GM21619 (cell line): ENCODE data around the gene KHK.

Source experiments
- ATAC-seq: cut with Tn5 transposase; IDR thresholded peaks from one replicate; pipeline ENCODE4 v1.9.1; 2021; ENCODE audit not compliant: unreplicated experiment

Gene KHK

DNA sequence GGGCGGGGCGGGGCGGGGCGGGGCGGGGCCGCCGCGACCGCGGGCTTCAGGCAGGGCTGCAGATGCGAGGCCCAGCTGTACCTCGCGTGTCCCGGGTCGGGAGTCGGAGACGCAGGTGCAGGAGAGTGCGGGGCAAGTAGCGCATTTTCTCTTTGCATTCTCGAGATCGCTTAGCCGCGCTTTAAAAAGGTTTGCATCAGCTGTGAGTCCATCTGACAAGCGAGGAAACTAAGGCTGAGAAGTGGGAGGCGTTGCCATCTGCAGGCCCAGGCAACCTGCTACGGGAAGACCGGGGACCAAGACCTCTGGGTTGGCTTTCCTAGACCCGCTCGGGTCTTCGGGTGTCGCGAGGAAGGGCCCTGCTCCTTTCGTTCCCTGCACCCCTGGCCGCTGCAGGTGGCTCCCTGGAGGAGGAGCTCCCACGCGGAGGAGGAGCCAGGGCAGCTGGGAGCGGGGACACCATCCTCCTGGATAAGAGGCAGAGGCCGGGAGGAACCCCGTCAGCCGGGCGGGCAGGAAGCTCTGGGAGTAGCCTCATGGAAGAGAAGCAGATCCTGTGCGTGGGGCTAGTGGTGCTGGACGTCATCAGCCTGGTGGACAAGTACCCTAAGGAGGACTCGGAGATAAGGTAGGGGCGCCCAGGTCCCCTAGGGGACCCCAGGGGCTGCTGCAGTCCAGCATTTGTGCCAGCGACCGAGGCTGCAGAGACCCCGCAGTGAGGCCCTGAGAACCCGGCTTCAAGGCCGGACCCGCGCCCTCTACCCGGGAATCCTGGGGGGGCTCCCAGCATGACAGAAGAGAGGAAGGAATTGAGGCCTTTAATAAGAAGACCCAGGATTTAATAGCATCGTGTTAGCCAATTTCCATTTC lies at the start of gene KHK:
KHK (plus strand) TSS at position 49 of the 870 bp plus-strand sequence; CDS start at position 537, 488 bp downstream.
- peak; percentile 2 for ATAC-seq

DNA sequence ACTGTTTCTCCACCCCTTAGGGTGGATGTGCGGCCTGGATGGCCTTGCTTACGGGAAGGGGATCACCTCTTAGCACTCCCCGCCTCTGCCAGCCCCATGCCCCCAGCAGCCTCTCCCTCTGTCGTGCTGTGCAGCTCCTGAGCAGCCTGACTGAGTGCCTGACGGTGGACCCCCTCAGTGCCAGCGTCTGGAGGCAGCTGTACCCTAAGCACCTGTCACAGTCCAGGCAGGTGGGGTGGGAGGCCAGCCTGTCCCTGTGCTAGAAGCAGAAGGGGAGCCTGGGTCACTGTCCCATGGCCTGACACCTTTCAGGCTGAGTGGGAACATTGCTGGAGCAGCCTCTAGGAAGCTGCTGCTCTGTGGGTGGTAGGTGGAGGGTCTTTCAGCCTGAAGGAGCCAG lies 48.6 kb upstream of the KHK start:
- no peak for ATAC-seq

DNA sequence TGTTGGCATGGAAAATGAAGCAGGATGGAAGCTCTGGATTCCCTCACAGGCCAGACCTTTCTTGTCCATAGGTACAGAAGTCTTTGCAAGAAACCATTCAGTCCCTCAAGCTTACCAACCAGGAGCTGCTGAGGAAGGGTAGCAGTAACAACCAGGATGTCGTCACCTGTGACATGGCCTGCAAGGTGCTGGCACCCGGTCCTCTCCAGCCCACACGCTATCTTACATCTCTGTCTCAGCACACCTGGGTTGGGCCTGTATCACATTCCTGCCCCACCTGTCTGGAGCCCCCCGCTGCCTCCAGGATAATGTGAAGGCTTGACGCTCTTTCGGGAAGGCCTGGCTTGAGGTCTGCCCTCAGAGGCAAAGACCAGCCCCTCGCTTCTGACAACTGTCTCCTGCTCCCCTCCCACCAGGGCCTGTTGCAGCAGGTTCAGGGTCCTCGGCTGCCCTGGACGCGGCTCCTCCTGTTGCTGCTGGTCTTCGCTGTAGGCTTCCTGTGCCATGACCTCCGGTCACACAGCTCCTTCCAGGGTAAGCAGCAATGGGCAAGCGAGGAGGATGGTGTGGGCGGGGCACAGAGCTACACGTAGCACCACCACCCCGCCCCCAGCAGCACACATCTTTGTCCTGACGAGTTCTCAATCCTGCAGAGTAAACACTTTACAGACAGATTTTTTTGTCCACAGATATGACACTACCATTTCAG lies 47.8 kb upstream of the KHK start:
- no peak for ATAC-seq

DNA sequence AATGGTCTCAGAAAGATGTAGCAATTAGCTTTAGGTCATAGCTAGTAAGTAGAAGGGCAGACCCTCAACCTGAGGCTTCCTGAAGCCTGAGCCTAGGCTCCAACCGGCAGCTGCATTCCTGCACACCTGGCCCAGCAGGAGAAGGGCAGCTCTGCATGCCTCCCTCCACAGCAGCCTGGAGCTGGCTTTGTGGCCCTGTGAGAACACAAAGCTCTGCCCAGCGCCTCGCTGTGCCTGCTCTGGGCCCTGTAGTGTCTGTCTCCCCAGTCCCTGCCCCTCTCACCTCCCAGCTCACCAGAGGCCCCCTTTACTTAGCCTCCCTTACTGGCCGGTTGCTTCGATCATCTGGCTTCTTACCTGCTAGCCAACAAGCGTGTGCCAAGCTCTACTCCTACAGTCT lies 47.1 kb upstream of the KHK start:
- ATAC-seq, result no peak

DNA sequence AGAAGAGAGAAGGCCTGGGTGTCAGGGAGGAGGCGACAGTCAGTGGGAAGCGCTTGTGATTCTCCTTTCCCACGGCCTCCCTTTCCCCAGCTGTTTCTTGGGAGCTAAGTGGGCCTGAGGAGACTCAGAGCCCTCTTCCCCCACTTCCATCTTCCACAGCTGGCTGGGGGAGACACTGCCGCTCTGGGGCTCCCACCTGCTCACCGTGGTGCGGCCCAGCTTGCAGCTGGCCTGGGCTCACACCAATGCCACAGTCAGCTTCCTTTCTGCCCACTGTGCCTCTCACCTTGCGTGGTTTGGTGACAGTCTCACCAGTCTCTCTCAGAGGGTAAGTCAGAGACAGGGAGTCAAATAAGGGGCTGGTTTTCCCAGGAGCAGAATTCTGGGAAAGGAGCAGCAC lies 46.7 kb upstream of the KHK start:
- no peak for ATAC-seq

DNA sequence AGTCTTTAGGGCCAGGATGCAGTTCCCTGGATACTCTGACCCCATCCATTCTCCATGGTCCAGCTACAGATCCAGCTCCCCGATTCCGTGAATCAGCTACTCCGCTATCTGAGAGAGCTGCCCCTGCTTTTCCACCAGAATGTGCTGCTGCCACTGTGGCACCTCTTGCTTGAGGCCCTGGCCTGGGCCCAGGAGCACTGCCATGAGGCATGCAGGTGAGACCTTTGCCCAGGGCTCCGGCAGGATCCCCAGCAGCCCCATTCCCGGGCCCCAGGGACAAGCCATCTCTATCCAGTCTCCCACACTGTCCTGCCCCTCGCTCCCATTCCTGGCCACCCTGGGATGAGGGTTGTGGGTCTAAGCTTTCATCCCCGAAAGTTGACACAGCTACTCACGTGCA lies 46.3 kb upstream of the KHK start:
- no peak for ATAC-seq

DNA sequence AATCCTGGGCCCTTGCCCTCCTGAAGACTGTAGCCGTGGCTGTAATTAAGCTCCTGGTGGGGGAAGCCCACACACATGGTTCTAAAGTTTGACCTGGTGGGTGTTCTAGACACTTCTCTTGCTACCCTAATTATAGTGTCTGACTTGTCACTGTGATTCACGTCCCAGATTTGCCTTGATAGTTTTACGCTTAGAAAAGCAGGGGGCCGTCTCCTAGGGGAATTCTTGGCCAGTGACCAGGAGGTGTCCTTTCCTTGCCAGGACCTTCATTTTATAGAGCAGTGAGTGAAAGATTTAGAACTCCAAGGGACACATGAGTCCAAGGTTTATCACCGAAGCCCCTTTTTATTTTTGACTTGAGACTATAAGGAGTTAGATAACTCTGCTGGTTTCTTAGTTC lies 44.8 kb upstream of the KHK start:
- ATAC-seq, result peak; percentile 31

DNA sequence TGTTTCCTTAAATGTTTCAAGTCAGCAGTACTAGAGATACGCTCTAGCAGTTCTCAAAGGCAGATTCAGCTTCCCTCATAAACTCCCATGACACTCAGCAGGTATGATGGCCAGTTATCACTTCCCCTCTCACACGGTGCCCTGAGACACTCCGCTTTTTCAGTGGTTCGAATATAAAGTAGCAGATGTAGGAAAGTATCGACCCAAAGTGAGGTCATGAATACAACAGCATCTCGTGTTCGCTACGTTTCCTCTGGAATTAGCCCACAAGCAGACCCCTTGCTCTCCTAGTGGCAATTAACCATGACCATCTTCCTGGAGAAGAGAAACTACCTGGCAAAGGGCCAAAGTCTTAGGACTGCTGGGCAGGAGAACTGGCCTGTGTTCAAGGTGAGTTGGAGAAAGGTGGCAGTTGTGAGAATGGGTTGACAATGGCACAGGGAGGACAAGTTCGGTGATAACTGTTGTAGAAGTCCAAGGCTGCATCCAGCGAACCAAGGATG lies 44.4 kb upstream of the KHK start:
- peak; percentile 70 for ATAC-seq

DNA sequence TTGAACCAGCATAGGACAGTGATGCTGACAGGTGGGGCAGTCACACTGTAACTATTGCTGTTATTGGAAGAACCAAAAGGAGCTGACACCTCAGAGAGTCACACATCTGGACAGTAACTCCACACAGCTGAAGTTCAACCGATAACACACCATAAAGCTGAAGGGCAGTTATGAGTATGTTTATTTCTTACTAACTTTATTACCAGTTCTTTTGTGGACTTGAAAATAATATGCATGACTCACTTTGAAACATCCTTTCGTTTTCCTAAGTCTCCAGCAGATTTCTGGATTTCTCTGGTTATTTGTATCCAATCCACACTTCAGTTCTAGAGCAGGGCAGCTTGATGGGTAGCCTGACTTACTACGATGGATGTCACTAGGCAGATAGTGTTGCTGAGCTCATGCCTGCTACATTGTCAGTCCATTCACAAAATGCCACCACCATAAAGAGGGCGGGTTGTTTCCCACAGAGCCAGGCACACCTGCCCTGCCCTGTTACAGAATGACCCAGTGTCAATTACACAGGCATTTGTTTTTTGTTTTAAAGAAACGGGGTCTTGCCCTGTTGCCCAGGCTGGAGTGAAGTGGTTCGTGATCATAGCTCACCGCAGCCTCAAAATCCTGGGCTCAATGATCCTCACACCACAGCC lies 43.5 kb upstream of the KHK start:
- ATAC-seq, result no peak

DNA sequence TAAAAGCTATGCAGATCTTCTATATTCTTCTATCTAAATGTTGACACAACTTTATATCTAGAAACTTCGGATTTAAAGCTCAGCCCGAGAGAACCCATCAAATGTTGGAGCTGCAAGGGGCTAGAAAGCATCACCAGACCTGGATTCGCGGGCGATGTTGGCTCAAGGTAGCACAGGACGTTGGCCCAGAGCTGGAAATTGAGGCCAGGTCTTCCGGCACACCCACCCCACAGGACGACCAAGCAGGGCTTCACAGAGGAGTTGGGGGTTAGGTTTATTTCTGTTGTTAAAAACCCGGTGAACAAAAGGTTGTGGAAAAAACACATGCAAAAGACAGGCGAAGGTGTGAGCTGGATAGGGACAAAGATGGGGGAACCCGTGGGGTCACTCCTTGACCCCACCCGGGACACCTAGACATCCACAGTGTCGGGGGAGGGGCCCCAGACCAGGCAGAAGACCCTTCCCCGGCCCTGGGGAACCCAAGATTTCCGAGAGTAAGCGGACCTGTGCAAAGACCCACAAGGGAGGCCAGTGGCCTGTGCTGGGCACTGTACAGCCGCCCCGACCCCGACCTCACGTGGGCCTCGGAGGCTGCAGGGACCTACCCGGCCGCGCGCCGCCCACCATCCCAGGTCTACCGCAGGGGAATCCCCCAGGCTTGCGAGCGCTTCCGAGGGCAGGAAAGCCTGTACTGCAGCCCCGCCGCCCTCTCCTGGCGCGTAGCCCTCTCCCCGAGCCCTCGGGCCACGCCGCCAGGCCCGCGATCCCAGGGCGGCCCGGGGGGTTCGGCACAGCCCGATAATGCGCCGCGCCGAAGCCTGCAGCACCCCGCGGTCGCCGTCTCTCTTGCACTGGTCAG lies 36.9 kb upstream of the KHK start:
- ATAC-seq, result peak; percentile 19

DNA sequence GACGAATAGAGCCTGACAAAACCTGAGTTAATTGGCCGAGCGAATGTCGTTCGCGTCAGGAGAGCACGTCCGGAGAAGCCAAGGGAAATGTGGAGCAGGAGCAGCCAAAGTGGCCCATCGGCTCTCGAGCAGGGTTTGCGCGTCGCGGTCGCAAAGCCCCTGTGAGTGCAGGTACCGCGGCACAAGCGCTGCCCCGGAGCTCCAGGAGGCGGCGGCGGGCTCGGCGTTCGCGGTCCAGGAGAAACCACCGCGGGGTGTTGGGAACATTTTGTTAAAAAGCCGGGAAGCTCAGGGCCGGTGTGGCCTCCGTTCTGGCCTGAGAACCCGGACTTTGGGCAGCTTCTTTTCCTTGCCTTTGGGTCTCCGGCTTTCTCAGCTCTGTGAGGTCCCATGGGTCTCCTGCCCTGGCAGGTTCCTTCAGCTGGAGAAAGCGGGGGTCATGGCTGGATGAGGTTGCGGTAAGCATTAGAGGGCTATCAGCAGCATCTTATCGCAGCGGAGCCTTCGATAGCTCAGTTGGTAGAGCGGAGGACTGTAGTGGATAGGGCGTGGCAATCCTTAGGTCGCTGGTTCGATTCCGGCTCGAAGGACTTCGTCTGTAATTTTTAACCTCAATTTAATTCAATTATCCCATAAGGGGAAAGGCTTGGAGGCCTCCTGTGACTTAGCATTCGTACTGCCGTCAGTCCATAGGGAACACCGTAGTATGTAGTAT lies 36.1 kb upstream of the KHK start:
- peak; percentile 45 for ATAC-seq

DNA sequence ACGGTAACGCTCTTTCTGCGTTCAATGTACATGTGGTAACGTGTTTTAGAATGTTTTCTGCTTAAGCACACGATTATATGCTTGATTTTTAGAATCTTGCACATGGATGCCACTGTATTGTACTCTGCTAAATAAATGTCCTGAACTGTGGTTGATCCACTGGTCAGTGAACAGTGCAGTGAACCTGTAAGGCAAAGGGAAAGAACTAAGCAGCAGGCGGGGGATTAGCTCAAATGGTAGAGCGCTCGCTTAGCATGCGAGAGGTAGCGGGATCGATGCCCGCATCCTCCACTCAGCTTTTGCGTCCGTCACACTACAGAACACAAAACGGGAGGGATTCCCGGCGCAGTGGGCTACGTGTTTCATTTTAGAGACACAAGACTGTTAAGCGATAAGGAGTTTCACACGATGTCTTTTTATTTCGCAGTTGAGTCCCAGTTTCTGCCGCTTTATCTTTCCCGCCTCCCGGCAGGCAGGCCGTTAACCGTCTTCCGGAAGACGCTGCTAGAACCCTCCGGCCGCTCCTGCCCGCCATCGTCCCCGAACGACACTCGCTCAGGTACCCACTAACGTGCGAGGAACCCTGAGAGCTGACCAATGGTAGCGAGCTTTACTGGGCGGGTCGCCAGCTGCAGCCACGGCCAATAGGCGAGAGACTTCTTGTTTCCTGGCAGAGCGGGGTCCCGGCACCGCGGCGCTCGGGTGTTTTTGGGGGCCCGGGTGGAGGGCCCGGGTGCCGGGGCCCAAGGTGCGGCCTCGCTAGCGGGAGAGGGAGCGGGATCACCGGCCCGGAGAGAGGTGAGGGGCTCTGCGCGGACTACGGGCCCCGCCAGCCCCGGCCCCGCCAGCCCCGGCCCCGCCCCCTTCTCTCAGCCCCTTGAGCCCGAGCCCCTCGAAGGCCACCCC lies 35.3 kb upstream of the KHK start, which contains the start of gene AGBL5:
AGBL5 (plus strand) TSS at position 673 of the 906 bp plus-strand sequence. CDS start 1,291 bp downstream, outside the sequence.
- ATAC-seq, result peak; percentile 70

DNA sequence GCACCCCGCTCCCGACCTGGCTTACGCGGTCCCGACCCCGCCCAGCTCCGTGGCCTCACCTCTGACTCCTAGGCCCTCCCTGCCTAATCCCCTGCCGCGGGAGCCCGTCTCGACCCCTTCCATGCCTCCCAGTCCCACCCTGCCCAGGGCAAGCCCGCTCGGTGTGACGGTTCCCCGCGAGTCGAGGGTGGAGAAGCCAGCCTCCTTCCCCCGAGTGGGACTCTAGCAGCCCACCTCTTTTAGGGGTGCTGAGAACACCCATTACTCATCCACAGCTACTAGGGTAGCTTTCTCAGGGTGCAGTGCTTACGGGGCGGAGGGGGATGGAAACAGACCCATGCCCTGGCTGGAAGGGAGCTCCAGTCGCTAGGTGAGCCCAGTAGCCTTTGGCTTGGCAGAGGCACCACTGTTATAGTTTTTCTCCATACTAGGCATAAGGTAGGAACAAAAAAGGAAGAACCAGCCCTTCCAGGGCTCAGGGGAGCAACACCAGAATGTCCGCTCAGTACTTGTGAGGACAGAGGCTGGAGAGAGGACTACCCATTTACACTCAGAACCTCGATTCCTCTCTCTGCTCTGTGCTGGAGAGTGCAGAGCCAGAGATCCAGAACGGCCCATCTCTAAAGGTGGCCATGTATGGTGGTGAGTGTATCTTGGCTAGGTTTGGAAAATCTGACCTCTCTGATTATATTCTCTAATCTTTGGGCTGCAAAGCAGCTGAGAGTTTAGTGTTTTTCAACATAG lies 34.5 kb upstream of the KHK start:
- peak; percentile 1 for ATAC-seq

DNA sequence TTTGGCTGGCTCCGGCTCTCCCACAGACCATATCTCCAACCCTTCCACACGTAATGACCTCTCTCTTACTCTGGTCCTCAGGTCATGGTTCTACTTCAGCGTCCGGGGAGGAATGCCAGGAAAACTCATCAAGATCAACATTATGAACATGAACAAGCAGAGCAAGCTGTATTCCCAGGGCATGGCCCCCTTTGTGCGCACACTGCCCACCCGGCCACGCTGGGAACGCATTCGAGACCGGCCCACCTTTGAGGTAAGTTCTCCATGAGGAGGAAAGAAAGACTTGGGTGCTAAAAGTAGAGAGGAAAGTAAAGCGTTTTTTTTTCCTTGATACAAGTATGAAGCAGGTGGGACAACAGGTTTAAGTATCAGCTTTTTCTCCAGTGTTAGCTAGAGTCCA lies 33.3 kb upstream of the KHK start:
- ATAC-seq, result no peak

DNA sequence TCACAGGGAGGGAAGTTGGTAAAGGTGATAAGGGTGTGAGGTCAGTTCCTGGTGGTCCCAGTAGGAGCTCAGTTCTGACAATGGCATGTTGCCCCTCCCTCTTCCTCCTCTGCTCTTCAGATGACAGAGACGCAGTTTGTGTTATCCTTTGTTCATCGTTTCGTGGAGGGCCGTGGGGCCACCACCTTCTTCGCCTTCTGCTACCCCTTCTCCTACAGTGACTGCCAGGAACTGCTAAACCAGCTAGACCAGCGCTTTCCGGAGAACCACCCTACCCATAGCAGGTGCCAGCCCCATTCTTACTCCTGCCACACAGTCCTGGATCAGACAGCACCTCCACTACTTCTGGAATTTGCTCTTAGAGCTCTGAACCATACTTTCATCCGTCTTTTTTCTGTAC lies 32.8 kb upstream of the KHK start:
- no peak for ATAC-seq

DNA sequence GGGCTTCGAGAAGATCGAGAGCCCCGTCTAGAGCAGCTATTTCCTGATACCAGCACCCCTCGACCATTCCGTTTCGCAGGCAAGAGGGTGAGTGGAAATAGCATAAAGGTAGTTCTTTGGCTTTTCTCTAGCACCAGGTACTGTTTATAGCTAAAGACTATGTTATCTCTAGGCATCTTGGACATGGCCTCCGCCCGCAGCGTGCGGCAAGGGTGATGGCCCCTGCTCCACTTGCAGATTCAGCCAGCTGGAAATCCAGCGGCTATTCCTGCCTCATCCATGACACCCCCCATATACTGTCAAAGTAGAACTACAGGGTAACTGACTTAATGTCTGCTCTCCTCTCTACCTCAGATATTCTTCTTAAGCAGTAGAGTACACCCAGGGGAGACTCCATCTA lies 31.9 kb upstream of the KHK start:
- no peak for ATAC-seq

DNA sequence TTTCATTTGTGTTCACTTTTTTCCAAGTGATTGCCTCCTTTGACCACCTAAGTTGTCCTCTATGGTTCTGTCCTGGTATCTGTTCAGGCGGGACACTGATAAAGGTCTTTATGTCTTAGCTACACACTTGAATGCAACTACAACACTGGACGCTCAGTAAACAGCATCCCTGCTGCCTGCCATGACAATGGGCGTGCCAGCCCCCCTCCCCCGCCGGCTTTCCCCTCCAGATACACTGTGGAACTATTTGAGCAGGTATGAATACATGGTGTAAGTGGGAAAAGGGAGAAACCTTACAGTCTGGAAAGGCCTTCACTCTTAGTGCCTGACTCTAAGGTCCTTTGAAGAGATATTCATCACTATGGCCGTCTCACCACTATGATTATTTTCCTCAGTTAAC lies 29.4 kb upstream of the KHK start:
- no peak for ATAC-seq

DNA sequence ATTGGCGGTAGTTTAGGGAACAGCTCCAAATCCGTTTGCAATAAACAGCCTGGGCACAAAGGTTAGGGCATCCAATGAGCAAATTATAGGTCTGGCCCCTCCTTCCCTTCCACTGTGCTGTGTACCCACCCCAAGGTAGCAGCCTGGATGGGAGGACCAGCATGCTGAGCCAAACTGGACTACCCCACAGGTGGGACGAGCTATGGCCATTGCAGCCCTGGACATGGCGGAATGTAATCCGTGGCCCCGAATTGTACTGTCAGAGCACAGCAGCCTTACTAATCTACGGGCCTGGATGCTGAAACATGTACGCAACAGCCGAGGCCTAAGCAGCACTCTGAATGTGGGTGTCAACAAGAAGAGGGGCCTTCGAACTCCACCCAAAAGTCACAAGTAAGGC lies 28.4 kb upstream of the KHK start:
- no peak for ATAC-seq
